Neutrophil (primary cell): ENCODE measurements around the gene MSI2.

Experiments used
- H3K27ac ChIP-seq: fragments of 200-600 bp; sonication (generic); 2 replicates; pipeline ENCODE4 v1.5.1; 2016; ENCODE audit warnings: mild to moderate bottlenecking, moderate library complexity
- H3K27me3 ChIP-seq: fragments of 200-600 bp; sonication (generic); 2 replicates; pipeline ENCODE4 v1.6.0; 2016; ENCODE audit warnings: mild to moderate bottlenecking
- H3K36me3 ChIP-seq: fragments of 200-600 bp; sonication (generic); 2 replicates; pipeline ENCODE4 v1.5.1; 2017
- H3K4me1 ChIP-seq, 2 experiments: fragments of 200-600 bp in 1 of 2; sonication (generic) in 1 of 2; 1 replicate in 1 of 2; 2 replicates in 1 of 2; pipeline versions ENCODE4 v1.5.1 to v1.6.1; 2013 to 2016; ENCODE audit warnings: low read depth in 1 of 2, low read length in 1 of 2, mild to moderate bottlenecking in 1 of 2, moderate library complexity in 1 of 2; ENCODE audit not compliant: control insufficient read depth in 1 of 2, insufficient read depth in 1 of 2
- H3K4me3 ChIP-seq, 2 experiments: fragments of 200-600 bp in 1 of 2; sonication (generic) in 1 of 2; 1 replicate in 1 of 2; 2 replicates in 1 of 2; pipeline ENCODE4 v1.5.1; 2013 to 2016; ENCODE audit warnings: low read depth in 1 of 2, low read length in 1 of 2, mild to moderate bottlenecking in 1 of 2, moderate library complexity in 1 of 2
- H3K9me3 ChIP-seq: fragments of 200-600 bp; sonication (generic); 2 replicates; pipeline ENCODE4 v1.5.1; 2016
- TF ChIP-seq, protein P1 (sequence below): fragments of 200-600 bp; sonication (generic); IDR thresholded peaks from 2 replicates; pipeline ENCODE4 v1.5.1; 2016; ENCODE audit warnings: antibody characterized with exemption

The MSI2 gene

DNA sequence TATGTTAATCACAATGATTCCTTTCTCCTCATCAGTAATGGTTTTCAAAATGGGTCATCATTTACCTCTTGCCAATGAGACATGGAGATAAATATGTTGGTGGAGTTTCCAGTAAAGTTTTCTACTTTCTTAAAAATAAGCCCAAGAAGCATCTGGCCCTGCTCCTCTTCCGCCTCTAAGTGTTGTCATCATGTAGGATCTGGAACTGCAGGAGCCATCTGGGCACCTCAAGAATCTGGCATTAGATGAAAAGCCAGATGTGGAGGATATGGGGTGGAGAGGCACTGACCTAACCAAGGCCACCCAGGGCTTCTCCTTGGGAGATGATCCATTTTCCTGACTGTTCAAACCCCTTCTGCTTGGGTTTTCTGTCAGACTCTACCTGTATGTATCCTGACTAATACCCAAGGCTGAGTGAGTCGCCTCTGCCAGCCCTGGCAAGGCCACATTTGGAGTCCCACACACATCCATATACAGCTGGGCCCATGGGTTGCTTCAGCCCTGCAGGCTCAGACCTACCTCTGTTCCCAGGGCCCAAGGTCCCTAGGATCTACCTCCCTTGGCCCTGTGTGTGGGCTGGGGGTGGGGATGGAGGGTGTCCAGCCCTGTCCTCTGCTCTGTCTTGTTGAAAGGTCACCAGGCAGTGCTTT, 464.2 kb downstream of the MSI2 start:
- H3K4me3 ChIP-seq: no peak overlapping the region
- TF ChIP-seq, protein P1, sequence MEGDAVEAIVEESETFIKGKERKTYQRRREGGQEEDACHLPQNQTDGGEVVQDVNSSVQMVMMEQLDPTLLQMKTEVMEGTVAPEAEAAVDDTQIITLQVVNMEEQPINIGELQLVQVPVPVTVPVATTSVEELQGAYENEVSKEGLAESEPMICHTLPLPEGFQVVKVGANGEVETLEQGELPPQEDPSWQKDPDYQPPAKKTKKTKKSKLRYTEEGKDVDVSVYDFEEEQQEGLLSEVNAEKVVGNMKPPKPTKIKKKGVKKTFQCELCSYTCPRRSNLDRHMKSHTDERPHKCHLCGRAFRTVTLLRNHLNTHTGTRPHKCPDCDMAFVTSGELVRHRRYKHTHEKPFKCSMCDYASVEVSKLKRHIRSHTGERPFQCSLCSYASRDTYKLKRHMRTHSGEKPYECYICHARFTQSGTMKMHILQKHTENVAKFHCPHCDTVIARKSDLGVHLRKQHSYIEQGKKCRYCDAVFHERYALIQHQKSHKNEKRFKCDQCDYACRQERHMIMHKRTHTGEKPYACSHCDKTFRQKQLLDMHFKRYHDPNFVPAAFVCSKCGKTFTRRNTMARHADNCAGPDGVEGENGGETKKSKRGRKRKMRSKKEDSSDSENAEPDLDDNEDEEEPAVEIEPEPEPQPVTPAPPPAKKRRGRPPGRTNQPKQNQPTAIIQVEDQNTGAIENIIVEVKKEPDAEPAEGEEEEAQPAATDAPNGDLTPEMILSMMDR: no peak
- H3K36me3 ChIP-seq: no peaks in the 10 kb centered on the region
- H3K9me3 ChIP-seq: no peaks in the 10 kb centered on the region
- H3K4me1 ChIP-seq: no peaks in the 10 kb centered on the region
- H3K27ac ChIP-seq: no peak overlapping the region
- H3K27me3 ChIP-seq: peaks cover 16% of the 10 kb centered on the region

DNA sequence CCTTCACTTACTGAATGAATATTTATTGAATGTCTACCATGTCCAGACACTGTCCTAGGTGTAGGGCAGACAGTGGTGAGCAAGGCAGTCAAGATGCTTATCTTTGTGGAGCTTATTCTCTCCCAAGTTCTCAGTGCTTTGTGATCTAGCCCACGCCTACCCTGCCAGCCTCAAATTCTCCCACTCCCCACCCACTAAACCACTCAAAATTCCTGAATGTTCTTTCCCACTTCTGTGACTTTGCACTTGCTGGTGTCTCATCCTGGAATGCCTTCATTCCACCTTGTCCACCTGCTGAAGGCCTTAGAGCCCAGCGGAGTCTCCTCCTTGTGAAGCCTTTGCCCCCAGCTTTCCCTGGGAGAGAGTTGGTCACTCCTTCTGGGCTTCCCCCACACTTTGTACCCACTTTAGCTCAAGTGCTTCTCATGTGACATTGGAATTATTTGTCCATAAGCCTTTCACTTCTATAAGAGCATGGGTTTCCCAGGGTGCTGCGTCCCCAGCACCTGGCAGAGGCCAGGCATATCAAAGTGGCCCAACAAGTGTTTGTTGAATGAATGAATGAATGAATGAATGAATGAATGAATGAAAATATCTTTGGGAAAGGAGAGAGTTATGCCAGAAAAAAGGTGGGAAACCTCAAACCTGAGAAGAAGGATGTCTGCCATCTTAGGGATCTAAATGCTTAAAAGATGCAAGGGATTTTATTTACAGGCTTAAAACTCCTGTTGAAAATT, 465.8 kb downstream of the MSI2 start:
- TF ChIP-seq, protein P1: no peak
- H3K27me3 ChIP-seq: peaks cover 8% of the 10 kb centered on the region
- H3K4me1 ChIP-seq: no peaks in the 10 kb centered on the region
- no peak overlapping the region for H3K4me3 ChIP-seq
- no peaks in the 10 kb centered on the region for H3K36me3 ChIP-seq
- no peaks in the 10 kb centered on the region for H3K9me3 ChIP-seq
- H3K27ac ChIP-seq: no peak overlapping the region

DNA sequence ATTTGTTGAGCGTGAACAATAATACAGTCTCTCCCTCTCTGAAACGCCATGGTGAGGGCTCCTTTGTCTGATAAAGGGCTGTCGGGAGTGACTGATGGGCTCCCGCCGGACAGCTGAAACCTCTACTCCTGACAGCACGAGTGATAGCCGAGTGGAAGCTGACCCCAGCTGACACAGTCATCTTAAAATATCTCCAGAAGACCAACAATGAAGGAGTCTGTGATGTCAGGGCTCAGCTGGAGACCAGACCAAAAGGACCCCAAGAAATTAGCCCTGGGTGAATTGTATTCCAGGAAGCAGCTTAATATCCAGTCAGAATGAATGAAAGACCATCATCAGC, 466.4 kb downstream of the MSI2 start:
- H3K4me3 ChIP-seq: no peak overlapping the region
- TF ChIP-seq, protein P1: no peak

DNA sequence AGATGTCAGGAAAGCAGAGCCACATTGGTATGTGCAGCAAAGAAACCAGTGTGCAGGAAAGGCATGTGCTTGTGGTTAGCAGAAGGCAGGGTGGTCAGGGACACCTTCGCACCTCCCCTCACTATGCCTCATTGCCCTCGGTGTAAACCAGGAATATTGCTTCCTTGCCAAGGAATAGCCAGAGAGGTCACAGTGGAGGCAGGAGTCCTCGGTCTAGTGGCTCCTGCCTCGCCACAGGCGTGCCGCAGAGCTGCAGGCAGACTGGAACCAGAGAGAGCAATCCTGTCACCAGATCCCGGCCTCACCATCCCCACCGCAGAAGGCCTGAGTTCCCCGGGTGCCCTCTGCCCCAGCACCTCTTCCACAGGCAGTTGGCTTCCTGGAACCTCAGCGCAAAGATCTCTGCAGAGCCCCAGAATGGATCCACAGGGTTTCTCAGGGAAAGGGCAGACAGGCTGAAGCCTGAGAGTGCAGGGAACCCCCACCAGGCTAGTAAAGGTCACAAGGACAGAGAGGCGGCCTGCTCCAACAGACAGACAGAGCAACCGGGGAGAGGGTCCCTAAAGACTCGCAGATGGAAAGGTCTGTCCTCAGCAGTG, 467.2 kb downstream of the MSI2 start:
- Histone ChIP-seq H3K9me3 (no peaks in the 10 kb centered on the region), H3K4me3 (no peak overlapping the region), H3K4me1 (no peaks in the 10 kb centered on the region), H3K27me3 (peaks cover 8% of the 10 kb centered on the region), H3K36me3 (no peaks in the 10 kb centered on the region), H3K27ac (no peak overlapping the region)
- TF ChIP-seq, protein P1: no peak

More for the DNA sequence above, 466.4 kb downstream of the MSI2 start:
- H3K4me1 ChIP-seq: no peaks in the 10 kb centered on the region
- H3K9me3 ChIP-seq: no peaks in the 10 kb centered on the region
- no peaks in the 10 kb centered on the region for H3K36me3 ChIP-seq
- no peak overlapping the region for H3K27ac ChIP-seq
- peaks cover 8% of the 10 kb centered on the region for H3K27me3 ChIP-seq

DNA sequence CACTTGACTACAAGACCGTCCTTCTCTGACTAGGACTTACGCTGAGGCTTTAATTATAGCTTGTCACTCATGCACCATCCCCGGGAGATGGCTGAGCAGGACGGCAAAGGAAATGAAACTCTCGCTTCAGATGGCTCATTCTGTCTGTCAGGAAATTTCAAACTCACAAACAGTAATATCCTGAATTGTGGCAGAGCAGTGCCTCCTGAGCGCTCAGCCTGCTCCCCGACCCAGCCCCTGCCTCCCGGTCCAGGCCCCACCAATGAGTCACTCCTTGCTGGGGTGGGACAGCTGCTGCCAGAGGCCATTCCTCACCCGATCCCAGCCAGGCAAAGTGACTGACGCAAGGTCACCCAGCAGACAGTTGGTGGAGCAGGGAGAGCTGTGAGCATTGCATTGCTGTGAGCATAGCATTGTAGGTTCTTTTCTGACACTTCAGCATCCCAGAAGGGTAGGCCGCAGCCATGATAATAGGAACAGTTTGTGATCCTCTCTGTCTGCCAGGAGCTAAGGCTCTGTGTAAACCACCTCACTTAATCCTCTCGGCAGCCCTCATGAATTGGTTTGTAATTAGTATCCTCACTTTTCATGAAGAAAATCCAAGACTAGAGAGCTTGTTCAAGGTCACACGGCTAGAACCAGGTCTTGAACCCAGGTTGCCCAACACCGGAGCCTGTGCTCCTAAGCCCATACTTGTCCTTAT, 467.9 kb downstream of the MSI2 start:
- Histone ChIP-seq H3K4me1 (no peaks in the 10 kb centered on the region), H3K9me3 (no peaks in the 10 kb centered on the region), H3K27ac (no peak overlapping the region), H3K36me3 (no peaks in the 10 kb centered on the region), H3K4me3 (no peak overlapping the region), H3K27me3 (peaks cover 2% of the 10 kb centered on the region)
- TF ChIP-seq, protein P1: no peak
